GM12873 (cell line): ENCODE measurements around the gene MARCHF3.

ENCODE experiments used
- TF ChIP-seq, protein P1 (sequence below): IDR thresholded peaks from 2 replicates; pipeline ENCODE4 v1.5.1; 2012; ENCODE audit warnings: low read depth, mild to moderate bottlenecking, moderate library complexity, low read length, control low read depth; ENCODE audit not compliant: insufficient read depth; ENCODE audit errors: missing control alignments

The MARCHF3 gene

DNA sequence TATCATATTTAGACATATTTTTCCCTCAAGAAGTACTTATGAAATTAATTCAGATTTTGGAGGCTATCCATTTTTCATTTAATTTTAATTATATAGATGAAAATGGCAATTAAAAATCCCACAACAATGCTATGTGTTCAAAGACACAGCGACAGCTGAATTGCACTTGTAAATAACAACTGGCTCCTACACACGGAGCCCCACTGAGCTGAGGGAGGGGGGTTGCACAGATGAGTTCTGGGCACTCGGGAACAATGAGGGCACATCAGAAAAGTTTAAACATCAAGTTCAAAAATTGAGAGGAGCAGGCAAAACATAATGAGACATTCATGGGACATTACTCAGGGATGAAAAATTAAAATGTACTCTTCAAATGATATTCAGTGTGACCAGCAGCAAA lies 104.9 kb downstream of the MARCHF3 start:
- TF ChIP-seq, protein P1, sequence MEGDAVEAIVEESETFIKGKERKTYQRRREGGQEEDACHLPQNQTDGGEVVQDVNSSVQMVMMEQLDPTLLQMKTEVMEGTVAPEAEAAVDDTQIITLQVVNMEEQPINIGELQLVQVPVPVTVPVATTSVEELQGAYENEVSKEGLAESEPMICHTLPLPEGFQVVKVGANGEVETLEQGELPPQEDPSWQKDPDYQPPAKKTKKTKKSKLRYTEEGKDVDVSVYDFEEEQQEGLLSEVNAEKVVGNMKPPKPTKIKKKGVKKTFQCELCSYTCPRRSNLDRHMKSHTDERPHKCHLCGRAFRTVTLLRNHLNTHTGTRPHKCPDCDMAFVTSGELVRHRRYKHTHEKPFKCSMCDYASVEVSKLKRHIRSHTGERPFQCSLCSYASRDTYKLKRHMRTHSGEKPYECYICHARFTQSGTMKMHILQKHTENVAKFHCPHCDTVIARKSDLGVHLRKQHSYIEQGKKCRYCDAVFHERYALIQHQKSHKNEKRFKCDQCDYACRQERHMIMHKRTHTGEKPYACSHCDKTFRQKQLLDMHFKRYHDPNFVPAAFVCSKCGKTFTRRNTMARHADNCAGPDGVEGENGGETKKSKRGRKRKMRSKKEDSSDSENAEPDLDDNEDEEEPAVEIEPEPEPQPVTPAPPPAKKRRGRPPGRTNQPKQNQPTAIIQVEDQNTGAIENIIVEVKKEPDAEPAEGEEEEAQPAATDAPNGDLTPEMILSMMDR, result no peak

- TF ChIP-seq, protein P1, result no peak
Observed at GRCh38 chr5:126924331-126925033, 105.9 kb downstream of the MARCHF3 start.

DNA sequence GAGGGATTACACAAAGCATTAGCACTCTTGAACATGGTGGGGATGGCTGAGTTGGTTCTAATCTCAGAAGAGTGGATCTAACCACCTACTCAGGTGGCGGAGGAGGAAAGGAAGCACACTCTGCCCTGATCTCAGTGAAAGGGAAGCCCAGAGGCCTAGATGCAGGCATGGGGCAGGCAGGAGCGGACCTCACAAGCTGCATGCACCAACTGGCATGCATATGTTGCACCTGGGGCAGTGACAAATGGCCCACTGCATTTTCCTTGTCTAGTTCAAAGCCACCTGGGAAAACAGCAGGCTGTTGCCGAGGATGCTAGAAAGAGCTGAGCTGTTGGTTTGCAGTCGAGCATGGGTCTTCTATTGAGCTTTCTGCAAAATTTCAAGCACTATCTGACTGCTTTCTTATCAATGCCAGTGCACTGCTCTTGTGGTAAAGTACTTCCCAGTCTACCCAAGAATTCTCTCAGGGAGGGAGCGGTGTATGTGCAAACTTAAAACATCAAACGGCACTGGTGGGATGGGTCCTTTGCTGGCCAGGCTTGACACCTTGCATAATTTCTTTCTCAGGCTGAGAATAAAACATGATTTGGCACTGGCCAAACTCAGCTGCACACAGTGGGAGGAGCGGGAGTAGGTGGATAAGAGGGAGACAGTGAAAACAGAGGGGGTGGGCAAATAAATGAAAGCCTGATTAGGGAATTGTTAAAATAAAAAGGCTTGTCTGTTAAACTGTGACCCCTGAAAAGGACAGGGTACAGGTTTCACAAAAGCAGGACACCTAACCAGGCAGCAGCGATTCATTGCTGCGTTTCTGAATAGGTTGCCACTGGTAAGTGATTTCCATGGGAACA lies 108.9 kb downstream of the MARCHF3 start:
- TF ChIP-seq, protein P1, result no peak

DNA sequence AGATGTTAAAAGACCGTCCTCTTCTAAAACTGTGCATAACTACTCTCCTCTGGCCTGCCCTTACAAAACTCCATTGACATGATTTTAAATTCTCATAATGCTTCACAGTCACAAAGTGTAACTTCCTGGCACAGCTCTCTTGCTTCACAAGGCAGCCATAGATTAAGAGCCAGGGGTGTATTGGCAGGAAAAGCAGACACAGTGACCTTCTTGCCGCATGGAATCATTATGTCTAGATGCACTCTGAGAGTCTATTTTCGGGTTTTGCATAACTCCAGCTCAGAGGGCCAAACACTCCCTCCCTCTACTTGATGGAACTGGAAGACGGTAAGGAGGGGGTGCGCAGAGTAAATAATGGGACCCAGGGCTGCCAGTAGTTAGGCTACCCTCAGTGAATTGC lies 110.1 kb downstream of the MARCHF3 start:
- TF ChIP-seq, protein P1, result no peak

- TF ChIP-seq, protein P1, result no peak
Observed at GRCh38 chr5:126919566-126919965, 110.8 kb downstream of the MARCHF3 start.

DNA sequence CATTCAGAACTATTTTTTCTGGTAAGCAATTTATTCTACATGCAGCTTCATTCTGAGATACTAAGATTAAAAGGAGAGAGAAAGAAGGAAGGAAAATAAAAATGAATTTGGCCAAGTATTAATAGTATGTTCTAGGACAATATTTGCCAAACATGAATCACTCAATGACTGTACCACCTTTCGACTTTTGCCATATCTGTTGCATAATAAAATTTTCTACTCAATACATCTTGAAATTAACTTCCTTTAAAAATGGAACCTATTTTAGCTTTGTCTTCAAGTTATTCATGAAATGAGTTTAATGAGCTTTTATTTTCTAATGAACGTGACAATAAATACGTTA lies 111.8 kb downstream of the MARCHF3 start:
- TF ChIP-seq, protein P1, result no peak

- TF ChIP-seq, protein P1, result no peak
Observed at GRCh38 chr5:126917918-126918614, 112.3 kb downstream of the MARCHF3 start.
